Stimulated activated CD4-positive, alpha-beta T cell treated with anti-CD3 and anti-CD28 coated beads, Interleukin-1b, Interleukin-23, amount 100 ng/mL, for 4 hours (primary cell): ENCODE results near the gene METTL25.

Source experiments
- DNase-seq, 2 donors: peaks; one replicate each; pipeline ENCODE4 v3.0.0-alpha.2; 2020; ENCODE audit warnings: low read depth in 2 of 2

Gene METTL25

DNA sequence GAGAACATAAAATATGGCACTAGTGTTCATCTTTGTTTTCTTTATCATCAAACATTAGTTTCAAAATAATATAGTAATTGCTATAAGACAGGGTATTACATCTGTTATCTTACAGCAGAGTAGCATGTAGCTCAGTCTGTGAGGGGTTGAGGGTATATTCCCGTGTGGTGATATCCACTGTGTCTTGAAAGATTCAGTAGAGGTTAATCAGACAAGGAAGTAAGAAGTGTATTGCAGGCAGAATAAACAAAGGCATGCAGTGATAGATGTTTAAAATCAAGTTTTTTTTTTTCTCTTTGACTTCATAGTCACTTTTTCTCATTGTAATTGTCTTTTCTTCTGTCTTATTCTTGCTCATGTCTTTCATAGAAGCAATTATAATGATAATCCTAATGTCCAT lies 48.3 kb downstream of the METTL25 start:
- no peak for DNase-seq

DNA sequence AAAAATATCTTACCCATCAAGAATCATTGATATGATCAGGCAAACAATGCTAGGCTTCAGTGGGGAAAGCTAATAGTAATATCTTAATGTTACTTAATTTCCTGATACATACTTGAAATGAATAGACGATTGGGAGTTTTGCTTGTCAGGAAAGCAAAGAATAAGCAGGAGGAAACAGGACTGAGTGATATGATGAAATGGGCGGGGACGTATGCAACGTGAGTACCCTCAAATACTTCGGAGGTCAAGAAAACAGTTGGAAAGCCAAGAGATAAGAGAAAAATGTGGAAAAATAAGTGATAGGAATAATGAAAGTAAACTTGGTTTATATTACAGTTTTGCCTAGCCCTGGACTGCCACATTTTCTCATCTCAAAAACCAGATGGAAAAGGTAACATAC lies 49.2 kb downstream of the METTL25 start:
- DNase-seq: no peak

- DNase-seq: no peak
Measured at GRCh38 chr12:82408844-82409243, 50.5 kb downstream of the METTL25 start.

- no peak for DNase-seq
Measured at GRCh38 chr12:82411546-82412230, 53.4 kb downstream of the METTL25 start.

DNA sequence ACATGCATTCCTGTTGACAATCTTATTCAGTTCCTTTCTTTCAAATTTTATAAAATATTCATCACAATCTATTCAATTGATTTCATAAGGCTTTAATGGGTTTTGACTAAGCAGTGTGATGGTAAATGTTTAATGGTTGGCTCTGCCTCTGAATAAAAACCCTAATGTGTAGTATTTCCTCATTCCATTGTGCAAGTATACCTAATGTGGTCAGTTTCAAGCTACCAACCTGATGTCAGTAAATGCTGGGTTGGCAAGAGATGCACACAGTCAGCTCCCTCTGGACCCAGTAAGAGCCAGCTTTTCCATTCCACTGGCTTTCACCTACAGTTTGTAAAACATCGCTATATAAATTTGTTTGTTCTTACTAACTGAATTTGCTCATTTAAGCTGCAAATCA lies 53.9 kb downstream of the METTL25 start:
- no peak for DNase-seq

DNA sequence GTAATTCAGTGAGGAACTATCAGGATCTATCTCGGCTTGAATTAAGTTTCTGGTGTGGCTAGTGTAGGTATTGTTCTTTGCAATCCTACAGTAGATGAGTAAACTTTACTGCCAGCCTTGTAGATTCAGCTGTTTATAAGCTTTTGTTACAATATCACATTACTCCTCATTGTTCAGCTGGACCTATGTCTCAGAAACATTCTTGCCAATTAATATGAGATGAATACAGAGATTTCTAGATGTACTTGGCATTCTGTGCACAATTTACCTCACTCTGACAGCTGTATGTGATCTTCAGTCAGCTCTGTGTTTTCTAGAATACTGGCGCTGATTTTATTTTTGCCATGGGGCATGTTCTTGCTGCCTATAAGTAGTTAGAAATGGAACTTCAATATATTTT lies 55.7 kb downstream of the METTL25 start:
- no peak for DNase-seq

DNA sequence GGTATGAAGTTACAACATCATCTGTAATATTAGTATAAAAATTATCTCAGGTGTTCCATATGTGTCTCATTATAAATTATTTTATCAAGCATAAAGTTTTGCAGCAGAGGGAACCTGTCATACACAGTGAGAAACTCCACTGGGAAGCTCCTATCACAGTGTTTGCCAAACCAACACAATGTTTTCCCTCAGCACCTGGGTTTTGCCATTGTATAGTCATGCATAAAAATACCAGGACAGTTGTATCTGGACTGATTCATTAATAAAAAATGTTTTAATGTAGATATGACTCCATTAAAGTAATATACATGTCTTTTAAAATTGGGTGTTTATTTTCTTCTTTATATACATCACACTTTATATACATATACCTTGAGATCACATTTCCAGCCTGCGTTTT lies 56.6 kb downstream of the METTL25 start:
- no peak for DNase-seq

- no peak for DNase-seq
Measured at GRCh38 chr12:82415402-82415801, 57.1 kb downstream of the METTL25 start.

DNA sequence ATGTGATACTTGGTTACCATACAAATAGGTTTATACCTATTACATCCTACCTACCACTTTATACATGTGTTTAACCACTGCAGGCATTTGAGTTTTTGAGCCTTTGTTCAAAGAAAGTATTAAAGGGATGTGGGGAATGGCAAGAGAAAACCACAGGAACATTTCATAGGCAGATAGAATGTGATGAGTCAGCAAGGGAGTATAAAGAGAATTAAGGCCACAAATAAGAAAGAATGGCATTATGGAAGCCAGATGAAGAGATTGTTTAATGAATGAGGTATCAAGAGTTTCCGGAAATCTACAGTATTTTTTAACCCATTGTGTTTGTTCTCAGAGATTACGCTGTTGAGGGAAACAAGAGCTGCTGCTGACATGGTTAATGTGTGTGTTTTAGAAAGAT lies 66.9 kb downstream of the METTL25 start:
- no peak for DNase-seq

DNA sequence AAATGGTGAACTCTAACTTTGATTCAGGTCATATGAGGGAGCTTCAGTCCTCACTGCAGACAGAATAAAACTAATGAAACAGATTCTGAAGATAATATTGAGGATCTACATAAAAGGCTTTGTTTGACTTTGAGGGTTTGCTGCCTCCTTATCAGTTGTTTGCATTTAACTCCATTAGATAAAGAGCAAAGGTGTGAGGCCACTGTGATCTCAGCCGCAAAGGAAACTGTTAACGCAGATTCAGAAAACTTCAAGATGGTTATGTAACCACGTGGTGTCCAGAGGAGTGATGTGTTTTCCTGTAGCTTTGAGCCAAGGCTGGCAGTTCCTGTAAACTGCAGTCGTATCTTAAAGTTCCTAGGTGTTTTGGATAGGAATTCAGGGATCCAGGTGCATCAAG lies 67.8 kb downstream of the METTL25 start:
- DNase-seq: no peak

DNA sequence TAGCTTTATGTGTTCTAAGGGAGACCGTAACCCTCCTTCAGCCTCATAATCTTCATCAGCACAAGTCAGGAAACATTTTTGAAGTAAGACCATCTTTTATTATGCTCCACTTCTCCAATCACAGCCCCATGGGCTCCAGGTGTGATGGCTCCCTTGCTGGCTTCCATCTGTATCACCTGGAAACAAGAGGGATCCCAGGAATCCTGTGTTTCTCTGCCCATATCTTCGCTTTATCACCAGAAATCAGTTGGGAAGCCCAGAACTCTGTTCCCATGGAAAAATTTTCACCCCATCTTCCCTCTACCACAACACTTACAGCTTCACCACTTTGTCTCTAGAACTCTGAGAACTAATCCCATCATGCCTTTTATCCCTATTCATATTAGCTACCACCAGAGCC lies 68.3 kb downstream of the METTL25 start:
- DNase-seq: no peak

- no peak for DNase-seq
Measured at GRCh38 chr12:82430541-82431145, 72.3 kb downstream of the METTL25 start.

DNA sequence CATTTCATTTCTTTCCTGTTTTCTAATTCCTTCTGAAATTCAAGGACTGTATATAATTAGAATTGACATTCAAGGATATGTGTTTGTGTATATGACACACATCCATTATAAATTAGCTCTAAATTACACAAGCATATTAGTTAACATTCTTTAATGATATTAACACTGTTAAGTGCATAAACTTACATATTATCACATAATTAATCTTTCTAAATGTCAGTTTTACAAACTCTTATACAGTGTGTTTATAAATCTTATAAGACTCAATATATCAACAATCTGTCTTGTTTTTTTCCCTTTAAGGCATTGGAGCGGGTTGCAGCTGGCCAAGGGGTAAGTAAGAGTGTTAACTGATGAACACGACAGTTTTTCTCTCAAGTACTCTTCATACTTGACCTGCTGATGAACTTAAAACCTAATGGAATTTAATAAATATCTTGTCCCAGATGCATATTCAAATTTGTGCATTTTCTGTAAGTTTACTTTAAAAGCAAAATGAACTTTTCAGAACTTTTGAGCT lies 76.1 kb downstream of the METTL25 start:
- no peak for DNase-seq

DNA sequence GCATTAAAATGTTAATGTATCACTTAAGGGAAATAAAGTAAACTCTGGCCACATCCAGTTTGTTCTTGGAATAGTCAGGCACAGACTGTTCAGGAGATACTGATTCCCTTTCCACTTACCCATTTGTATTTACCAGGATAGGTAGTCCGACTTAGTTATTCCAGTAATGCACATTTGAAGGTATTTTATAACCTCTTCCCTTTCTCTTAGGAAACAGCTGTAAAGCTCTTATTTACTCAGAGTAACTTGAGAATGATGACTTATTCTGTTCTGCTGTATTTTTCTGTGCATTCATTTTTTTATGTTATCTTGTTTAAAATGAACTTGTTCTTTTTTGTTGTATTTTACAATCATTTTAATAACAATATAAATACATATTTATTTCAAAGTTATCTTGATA lies 78.0 kb downstream of the METTL25 start:
- no peak for DNase-seq

DNA sequence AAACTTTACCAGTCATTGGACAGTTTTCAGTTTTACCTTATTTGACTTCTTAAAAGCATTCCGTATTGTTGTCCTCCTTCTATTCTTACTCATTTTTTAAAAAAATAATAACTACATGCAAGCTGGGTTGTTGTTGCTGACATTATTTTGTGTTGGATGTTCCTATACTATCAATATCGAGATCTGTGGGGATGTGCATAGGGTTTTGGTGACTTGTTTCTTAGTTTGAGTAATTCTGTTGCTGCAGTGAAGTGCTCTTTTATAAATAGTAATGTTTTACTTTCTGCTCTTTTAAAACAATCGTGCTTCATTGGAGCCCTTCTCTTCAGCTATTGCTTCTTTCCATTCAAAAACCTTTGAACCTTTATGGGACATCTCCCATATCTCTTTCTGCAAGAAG lies 79.4 kb downstream of the METTL25 start:
- DNase-seq: no peak

- no peak for DNase-seq
Measured at GRCh38 chr12:82438356-82438755, 80.0 kb downstream of the METTL25 start.

- DNase-seq: no peak
Measured at GRCh38 chr12:82440885-82441284, 82.6 kb downstream of the METTL25 start.

- no peak for DNase-seq
Measured at GRCh38 chr12:82448911-82449578, 90.7 kb downstream of the METTL25 start.

- DNase-seq: no peak
Measured at GRCh38 chr12:82456633-82457032, 98.3 kb downstream of the METTL25 start.

DNA sequence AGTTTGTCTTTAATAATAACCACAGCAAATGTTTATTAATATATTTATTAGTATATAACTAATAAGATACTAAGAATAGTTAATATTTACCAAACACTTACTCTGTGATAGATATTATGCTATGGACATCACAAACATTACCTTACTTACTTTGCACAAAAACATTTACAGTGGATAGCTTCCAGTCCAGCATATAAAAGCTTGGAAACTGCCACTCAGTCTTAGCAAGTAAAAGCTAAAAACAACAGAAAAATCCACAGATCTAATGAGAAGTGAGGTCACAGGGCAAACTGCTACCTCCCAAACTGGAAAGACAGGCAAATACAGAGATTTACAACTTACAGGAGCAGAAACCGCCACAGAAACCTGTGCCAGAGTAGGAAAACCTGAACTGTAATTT lies 99.8 kb downstream of the METTL25 start:
- DNase-seq: no peak

GRCh38 chr12:82461393-82461792 lies 103.1 kb downstream of the METTL25 start:
- DNase-seq: no peak

GRCh38 chr12:82461836-82462235 lies 103.5 kb downstream of the METTL25 start:
- no peak for DNase-seq

DNA sequence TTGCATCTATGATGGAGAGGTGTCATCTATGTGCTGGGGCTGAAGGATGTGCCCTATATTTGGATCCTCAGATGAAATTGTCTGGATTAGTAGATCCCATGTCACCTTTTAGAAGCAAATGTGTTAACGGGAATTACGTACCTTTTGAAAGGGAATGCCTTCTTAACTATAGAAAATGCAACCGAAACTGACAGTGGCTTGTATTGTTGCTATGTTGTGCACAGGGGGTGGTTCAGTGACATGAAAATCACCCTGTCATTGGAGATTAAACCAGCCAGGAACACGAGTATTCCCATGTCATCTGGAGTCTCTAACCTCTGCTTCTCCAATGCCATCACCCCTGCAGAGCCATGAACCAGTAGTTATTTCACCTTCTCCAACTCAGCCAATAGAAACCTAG lies 110.2 kb downstream of the METTL25 start:
- no peak for DNase-seq
